LNCaP clone FGC (cell line): ENCODE results near the gene MAP3K8.

ENCODE experiments used
- DNase-seq: peaks from one replicate; pipeline ENCODE4 v3.0.0-alpha.2; 2011; ENCODE audit warnings: low read depth
- H3K4me3 ChIP-seq: 2 replicates; pipeline ENCODE4 v1.5.1; 2011; ENCODE audit warnings: mild to moderate bottlenecking, low read depth, low read length, control low read depth
- CTCF ChIP-seq: IDR thresholded peaks from 2 replicates; pipeline ENCODE4 v1.5.1; 2012; ENCODE audit warnings: mild to moderate bottlenecking; ENCODE audit not compliant: control insufficient read depth, insufficient read depth; ENCODE audit errors: extremely low read depth

The MAP3K8 gene

GRCh38 chr10:30456266-30456665 is 22.3 kb downstream of the MAP3K8 start:
- DNase-seq: no peak
- TF ChIP-seq CTCF: no peak
- H3K4me3 ChIP-seq: no peak overlapping the region

- DNase-seq: no peak
- no peak for TF ChIP-seq CTCF
- H3K4me3 ChIP-seq: no peak overlapping the region
Measured at GRCh38 chr10:30459283-30459682, 25.3 kb downstream of the MAP3K8 start.

GRCh38 chr10:30460121-30460520 is 26.1 kb downstream of the MAP3K8 start:
- no peak for TF ChIP-seq CTCF
- no peak overlapping the region for H3K4me3 ChIP-seq

GRCh38 chr10:30462513-30462912 is 28.5 kb downstream of the MAP3K8 start:
- no peak overlapping the region for H3K4me3 ChIP-seq
- no peak for TF ChIP-seq CTCF
- DNase-seq: no peak

More at GRCh38 chr10:30460121-30460520, 26.1 kb downstream of the MAP3K8 start:
- DNase-seq: no peak

GRCh38 chr10:30463944-30464451 is 30.0 kb downstream of the MAP3K8 start:
- no peak for TF ChIP-seq CTCF
- DNase-seq: no peak
- no peak overlapping the region for H3K4me3 ChIP-seq

- no peak for DNase-seq
- no peak overlapping the region for H3K4me3 ChIP-seq
- no peak for TF ChIP-seq CTCF
Measured at GRCh38 chr10:30464675-30465074, 30.7 kb downstream of the MAP3K8 start.

GRCh38 chr10:30466445-30466844 is 32.5 kb downstream of the MAP3K8 start:
- no peak for TF ChIP-seq CTCF
- no peak overlapping the region for H3K4me3 ChIP-seq
- DNase-seq: no peak
